Duodenal mucosa (tissue), 2 donors: Measurements from ENCODE around the gene KCNH5.

Experiments used
- H3K27ac ChIP-seq: one replicate; pipeline ENCODE4 v1.7.0; 2013; ENCODE audit warnings: low read depth, low read length
- H3K27me3 ChIP-seq, 2 donors: one replicate each; pipeline ENCODE4 v1.7.0; 2013; ENCODE audit warnings: low read length in 2 of 2, control low read depth in 1 of 2; ENCODE audit not compliant: insufficient read depth in 2 of 2, control insufficient read depth in 1 of 2
- H3K36me3 ChIP-seq, 2 donors: one replicate each; pipeline ENCODE4 v1.7.0; 2013; ENCODE audit warnings: low read length in 2 of 2, control low read depth in 1 of 2; ENCODE audit not compliant: insufficient read depth in 2 of 2, control insufficient read depth in 1 of 2
- H3K4me1 ChIP-seq, 2 donors: one replicate each; pipeline ENCODE4 v1.7.0; 2013; ENCODE audit warnings: low read length in 2 of 2, control low read depth in 1 of 2; ENCODE audit not compliant: insufficient read depth in 2 of 2, control insufficient read depth in 1 of 2
- H3K4me3 ChIP-seq, 2 donors: one replicate each; pipeline ENCODE4 v1.7.0; 2013; ENCODE audit warnings: low read length in 2 of 2, low read depth in 1 of 2
- H3K9ac ChIP-seq, 2 donors: one replicate each; pipeline ENCODE4 v1.7.0; 2013; ENCODE audit warnings: low read length in 2 of 2, low read depth in 1 of 2
- H3K9me3 ChIP-seq, 2 donors: one replicate each; pipeline ENCODE4 v1.7.0; 2013; ENCODE audit warnings: low read length in 2 of 2, control low read depth in 1 of 2; ENCODE audit not compliant: control insufficient read depth in 1 of 2

KCNH5 gene

DNA sequence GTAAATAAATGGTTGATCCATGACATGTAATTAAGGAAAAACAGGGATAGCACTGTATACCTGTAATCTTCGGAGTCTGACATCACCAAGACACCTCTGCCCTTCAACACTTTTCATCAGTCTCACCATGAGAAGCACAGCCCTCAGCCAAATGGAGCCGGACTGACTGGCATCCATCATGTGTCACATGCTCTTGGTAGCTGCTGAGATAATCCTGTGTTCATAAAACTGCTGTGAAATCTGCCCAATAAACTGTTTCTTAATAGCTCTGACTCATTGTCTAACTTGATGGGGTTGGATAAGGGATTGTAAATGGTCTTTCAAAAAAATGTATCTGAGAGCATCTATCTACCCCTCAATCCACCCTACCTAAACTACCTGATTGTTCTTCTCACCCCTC is 33.6 kb downstream of the KCNH5 start:
- H3K9ac ChIP-seq, result no peak overlapping the region
- no peaks in the 10 kb centered on the region for H3K9me3 ChIP-seq
- H3K4me1 ChIP-seq, result no peaks in the 10 kb centered on the region
- H3K4me3 ChIP-seq, result no peak overlapping the region
- H3K36me3 ChIP-seq, result no peaks in the 10 kb centered on the region
- H3K27me3 ChIP-seq, result no peaks in the 10 kb centered on the region
- H3K27ac ChIP-seq, result no peak overlapping the region

DNA sequence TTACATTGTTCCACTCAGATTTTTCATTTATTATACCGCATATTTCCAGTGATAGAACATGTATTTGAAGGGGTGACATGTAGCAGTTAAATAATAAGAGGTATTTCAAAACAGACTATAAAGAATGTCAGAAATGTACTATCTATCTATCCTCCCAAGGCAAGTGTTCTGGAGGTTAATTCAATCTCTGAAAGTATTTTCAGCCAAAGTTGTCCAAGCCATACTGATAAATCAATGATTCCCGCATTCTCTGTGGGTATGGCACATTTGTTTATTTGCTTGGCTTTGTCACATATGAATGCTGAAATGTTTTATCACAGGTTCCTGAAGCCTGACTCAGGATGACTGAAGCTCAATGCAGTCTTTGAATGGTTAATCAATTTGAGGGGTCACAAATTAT is 35.8 kb downstream of the KCNH5 start:
- no peak overlapping the region for H3K9ac ChIP-seq
- H3K4me1 ChIP-seq, result no peaks in the 10 kb centered on the region
- H3K27me3 ChIP-seq, result no peaks in the 10 kb centered on the region

DNA sequence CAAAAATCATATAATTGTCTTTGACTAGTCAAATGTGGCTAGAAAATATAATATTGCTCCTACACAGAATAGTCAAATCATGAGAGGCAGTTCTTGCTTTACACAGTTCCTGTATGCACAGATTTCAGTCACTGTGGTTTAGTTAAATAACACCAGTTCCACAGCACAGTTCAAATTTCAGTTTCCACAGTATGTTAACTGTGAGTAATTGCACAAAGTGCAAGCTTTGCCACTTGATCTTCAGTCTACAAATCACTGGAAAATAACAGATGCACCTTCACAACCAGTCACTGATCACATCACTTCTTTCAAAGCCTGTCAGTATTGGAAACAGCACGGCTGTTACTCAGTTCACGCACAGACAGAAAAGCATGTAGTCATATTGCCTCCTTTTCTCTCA is 38.7 kb downstream of the KCNH5 start:
- Histone ChIP-seq H3K36me3 (no peaks in the 10 kb centered on the region), H3K27me3 (no peaks in the 10 kb centered on the region), H3K4me3 (no peak overlapping the region), H3K4me1 (no peaks in the 10 kb centered on the region), H3K9me3 (no peaks in the 10 kb centered on the region), H3K27ac (no peak overlapping the region), H3K9ac (no peak overlapping the region)

More for the DNA sequence above, 35.8 kb downstream of the KCNH5 start:
- Histone ChIP-seq H3K36me3 (no peaks in the 10 kb centered on the region), H3K27ac (no peak overlapping the region), H3K4me3 (no peak overlapping the region), H3K9me3 (no peaks in the 10 kb centered on the region)

DNA sequence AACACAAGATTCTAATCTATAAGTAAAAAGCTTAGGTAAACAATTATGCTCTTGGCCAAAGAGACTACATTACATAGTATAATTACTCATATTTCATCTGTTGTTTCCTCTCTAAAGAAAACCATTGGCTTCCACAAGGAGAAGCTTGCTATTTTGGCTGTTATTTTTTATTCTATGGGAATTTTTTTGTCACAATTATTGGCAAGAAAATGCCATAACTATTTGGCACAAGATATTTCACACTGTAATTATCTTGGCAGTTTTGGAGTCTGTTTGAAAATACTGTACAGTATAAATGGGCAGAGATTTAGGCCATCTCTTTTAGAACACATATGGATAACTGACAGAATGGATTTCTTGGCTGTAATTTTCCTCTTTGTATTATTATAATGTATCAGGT is 51.2 kb downstream of the KCNH5 start:
- Histone ChIP-seq H3K27me3 (no peaks in the 10 kb centered on the region), H3K36me3 (no peaks in the 10 kb centered on the region), H3K4me3 (no peak overlapping the region)

DNA sequence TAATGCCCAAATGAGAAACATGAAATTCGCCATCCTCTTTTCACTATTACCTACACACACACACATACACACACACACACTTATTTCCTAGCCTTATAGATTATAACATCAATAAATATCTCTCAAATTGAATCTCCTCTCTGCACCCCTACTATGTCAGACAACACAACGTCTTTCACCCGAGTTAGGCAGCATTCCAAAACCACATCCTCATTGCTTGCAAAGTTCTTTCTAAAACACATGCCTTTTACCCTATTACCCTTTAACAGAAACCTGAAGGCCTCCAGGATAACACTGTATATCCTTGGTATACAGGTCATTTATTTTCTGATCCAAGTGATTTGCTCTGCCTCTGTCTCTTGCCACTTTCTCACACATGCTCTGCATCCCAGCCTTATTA is 56.3 kb downstream of the KCNH5 start:
- Histone ChIP-seq H3K27me3 (no peaks in the 10 kb centered on the region), H3K9ac (no peak overlapping the region), H3K27ac (no peak overlapping the region), H3K36me3 (no peaks in the 10 kb centered on the region), H3K4me3 (no peak overlapping the region), H3K4me1 (no peaks in the 10 kb centered on the region), H3K9me3 (no peaks in the 10 kb centered on the region)

More for the DNA sequence above, 51.2 kb downstream of the KCNH5 start:
- no peaks in the 10 kb centered on the region for H3K4me1 ChIP-seq
- no peak overlapping the region for H3K9ac ChIP-seq
- H3K9me3 ChIP-seq, result no peaks in the 10 kb centered on the region
- no peak overlapping the region for H3K27ac ChIP-seq

DNA sequence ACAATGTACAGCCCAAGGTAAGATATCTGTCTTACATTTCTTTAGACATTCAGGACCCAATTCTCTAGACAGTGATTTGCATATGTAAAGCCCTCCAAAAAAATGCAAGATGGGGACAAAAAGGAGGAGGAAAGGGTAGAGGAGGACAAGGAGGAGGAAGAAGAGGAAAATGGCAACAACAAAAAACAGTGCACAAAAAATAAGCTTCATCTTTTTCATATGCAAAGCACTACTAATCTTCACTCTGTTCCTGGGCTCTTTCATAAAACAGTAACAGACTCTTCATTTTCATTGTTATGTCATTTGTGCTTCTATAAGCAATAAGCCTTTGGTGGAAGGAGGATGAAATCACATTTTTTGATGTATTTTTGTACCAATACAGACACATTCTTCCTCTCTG is 61.4 kb downstream of the KCNH5 start:
- Histone ChIP-seq H3K9ac (no peak overlapping the region), H3K27me3 (no peaks in the 10 kb centered on the region), H3K9me3 (no peaks in the 10 kb centered on the region), H3K36me3 (no peaks in the 10 kb centered on the region), H3K4me3 (no peak overlapping the region), H3K27ac (no peak overlapping the region), H3K4me1 (no peaks in the 10 kb centered on the region)

DNA sequence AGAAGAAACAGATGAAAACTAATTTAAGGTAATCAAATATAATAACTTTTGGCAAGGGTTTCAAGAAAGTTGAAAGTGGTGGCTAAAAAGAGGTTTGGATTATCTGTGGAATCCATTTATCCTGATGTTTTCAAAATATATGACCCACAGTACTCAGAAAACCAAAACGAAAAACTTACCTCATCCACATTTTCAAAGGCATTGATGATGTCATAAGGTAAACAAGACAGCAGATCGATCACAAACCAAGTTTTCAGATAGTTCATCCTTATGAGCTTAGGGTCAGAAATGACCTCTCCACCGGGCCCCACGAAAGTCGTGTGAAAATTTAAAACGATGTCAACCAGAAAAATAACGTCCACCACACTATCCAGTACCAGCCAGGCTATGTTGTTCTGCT is 64.6 kb downstream of the KCNH5 start:
- no peaks in the 10 kb centered on the region for H3K27me3 ChIP-seq
- H3K9me3 ChIP-seq, result no peaks in the 10 kb centered on the region
- no peak overlapping the region for H3K27ac ChIP-seq
- H3K9ac ChIP-seq, result no peak overlapping the region
- no peaks in the 10 kb centered on the region for H3K36me3 ChIP-seq
- H3K4me3 ChIP-seq, result no peak overlapping the region
- no peaks in the 10 kb centered on the region for H3K4me1 ChIP-seq

DNA sequence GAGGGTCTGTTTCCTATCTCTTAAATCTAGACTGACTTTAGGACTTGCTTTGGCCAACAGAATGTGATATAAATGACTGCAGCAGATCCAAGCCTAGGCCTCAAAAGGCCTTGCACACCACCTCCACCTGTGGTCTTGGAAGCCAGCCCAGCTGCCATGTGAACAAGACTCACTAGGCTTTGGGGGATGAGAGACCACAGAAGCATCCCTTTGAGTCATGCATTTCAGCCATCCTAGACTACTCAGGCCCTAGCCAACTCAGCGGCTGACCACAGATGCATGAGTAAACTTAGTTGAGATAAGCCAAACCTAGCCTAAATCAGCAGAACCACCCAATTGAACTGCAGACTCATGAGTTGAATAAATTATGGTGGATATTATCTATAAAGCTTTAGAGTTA is 87.7 kb downstream of the KCNH5 start:
- H3K36me3 ChIP-seq, result no peaks in the 10 kb centered on the region
- no peak overlapping the region for H3K4me3 ChIP-seq
- no peak overlapping the region for H3K27ac ChIP-seq
- no peaks in the 10 kb centered on the region for H3K9me3 ChIP-seq
- no peaks in the 10 kb centered on the region for H3K4me1 ChIP-seq
- H3K9ac ChIP-seq, result no peak overlapping the region
- no peaks in the 10 kb centered on the region for H3K27me3 ChIP-seq

DNA sequence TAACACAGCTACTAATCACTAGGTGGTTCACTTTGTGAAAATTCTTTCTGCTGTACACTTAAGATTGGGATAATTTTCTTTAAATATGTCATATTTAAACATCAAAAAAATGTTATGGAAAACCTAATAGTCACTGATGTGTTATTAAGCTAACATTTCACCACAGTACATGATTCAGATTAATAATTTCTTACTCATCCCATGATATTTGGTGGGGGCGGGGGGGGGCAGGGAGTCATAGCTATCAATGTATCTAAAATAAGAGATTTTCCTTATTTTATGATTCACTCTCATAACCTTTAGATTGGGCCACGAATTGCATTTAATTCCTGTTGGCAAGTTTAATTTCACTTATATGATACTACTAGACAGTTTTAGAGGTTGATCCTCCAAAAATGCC is 88.8 kb downstream of the KCNH5 start:
- Histone ChIP-seq H3K27me3 (no peaks in the 10 kb centered on the region), H3K9ac (no peak overlapping the region), H3K36me3 (no peaks in the 10 kb centered on the region), H3K27ac (no peak overlapping the region), H3K4me3 (no peak overlapping the region), H3K9me3 (no peaks in the 10 kb centered on the region), H3K4me1 (no peaks in the 10 kb centered on the region)

DNA sequence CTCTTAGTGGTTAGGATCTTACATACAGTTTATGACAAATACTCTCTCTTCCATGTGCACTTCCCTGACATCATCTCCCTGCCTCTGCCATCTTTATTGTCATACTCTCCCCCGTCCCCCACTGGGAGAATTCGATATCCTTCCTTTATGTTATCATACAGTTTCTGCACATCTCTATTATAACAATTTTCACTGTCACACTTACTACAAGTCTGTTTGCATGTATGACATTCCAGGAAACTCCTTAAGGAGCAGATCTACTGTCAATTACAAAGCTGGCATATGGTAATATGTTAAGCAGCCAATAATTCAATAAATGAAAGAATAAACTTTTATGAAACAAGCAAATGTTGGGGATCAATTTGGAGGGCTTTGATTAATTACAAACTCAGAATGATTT is 91.1 kb downstream of the KCNH5 start:
- no peak overlapping the region for H3K27ac ChIP-seq
- no peak overlapping the region for H3K9ac ChIP-seq
- no peaks in the 10 kb centered on the region for H3K9me3 ChIP-seq
- H3K4me1 ChIP-seq, result no peaks in the 10 kb centered on the region
- H3K36me3 ChIP-seq, result no peaks in the 10 kb centered on the region
- H3K4me3 ChIP-seq, result no peak overlapping the region
- H3K27me3 ChIP-seq, result no peaks in the 10 kb centered on the region

DNA sequence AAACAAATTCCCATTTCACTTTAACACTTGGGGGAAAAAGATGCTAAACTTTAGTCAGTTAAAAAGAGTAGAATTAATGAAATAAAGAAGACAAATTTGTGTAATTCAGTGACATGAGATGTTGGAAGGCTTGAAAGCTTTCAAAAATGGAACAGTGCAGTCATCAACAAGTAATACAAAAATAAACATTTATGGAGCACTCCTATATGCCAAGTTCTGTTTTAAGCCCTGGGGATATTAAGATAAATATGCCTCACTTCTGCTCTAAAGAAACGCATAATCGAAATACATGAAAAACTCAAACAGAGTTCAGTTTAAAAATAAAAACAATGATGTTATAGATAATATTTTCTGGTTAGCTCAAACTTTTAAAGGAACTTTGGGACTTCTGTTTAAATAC is 93.0 kb downstream of the KCNH5 start:
- H3K27me3 ChIP-seq, result no peaks in the 10 kb centered on the region
- H3K4me1 ChIP-seq, result no peaks in the 10 kb centered on the region
- no peak overlapping the region for H3K9ac ChIP-seq
- no peaks in the 10 kb centered on the region for H3K36me3 ChIP-seq
- H3K4me3 ChIP-seq, result no peak overlapping the region
- H3K27ac ChIP-seq, result no peak overlapping the region
- H3K9me3 ChIP-seq, result no peaks in the 10 kb centered on the region
